Tibial nerve (tissue), 4 donors: ENCODE results near the gene PRSS53. TPM values are rescaled to one million over a fixed set of nuclear protein-coding genes. Genes with fewer than 3 reads are reported as not detected.

ENCODE experiments used
- DNase-seq, 2 donors: peaks; one replicate each; pipeline ENCODE4 v3.0.0-alpha.2; 2019; ENCODE audit warnings: low spot score in 2 of 2
- H3K27ac ChIP-seq, 4 donors: fragments of 200-600 bp; sonication (generic) in 3 of 4; one replicate each; pipeline ENCODE4 v1.5.1; 2017 to 2019; ENCODE audit warnings: mild to moderate bottlenecking in 1 of 4
- H3K27me3 ChIP-seq, 2 donors: fragments of 200-600 bp; sonication (generic) in 1 of 2; one replicate each; pipeline versions ENCODE4 v1.5.1 to v1.6.0; 2017 to 2019
- H3K36me3 ChIP-seq, 3 donors: fragments of 200-600 bp; sonication (generic); one replicate each; pipeline ENCODE4 v1.5.1; 2018 to 2019
- H3K4me1 ChIP-seq, 4 donors: fragments of 200-600 bp; sonication (generic) in 3 of 4; one replicate each; pipeline ENCODE4 v1.5.1; 2017 to 2019
- H3K4me3 ChIP-seq, 4 donors: fragments of 200-600 bp; sonication (generic) in 3 of 4; one replicate each; pipeline ENCODE4 v1.5.1; 2017 to 2019; ENCODE audit warnings: mild to moderate bottlenecking in 1 of 4, moderate library complexity in 1 of 4
- H3K9me3 ChIP-seq, 4 donors: fragments of 200-600 bp; sonication (generic) in 3 of 4; one replicate each; pipeline ENCODE4 v1.5.1; 2017 to 2019
- CTCF ChIP-seq, 5 experiments: fragments of 200-600 bp in 3 of 5; fragments of 450-650 bp in 2 of 5; sonication (generic) in 3 of 5; IDR thresholded peaks; one replicate each; pipeline ENCODE4 v1.5.1; 2016 to 2019; ENCODE audit warnings: antibody characterized with exemption in 5 of 5, mild to moderate bottlenecking in 3 of 5, moderate library complexity in 2 of 5
- EP300 ChIP-seq, 2 donors: sonication (generic); formaldehyde crosslinking; IDR thresholded peaks; one replicate each; pipeline ENCODE4 v1.6.1; 2017; ENCODE audit warnings: antibody characterized with exemption in 2 of 2, mild to moderate bottlenecking in 1 of 2
- POLR2A ChIP-seq, 2 donors: fragments of 450-650 bp; IDR thresholded peaks; one replicate each; pipeline ENCODE4 v1.6.1; 2017; ENCODE audit warnings: antibody characterized with exemption in 2 of 2, mild to moderate bottlenecking in 2 of 2, moderate library complexity in 2 of 2
- WGBS, 2 donors: methylation state at CpG; one replicate each; pipeline ENCODE4 v1.1.5; 2018; 5-methylcytosine and 5-hydroxymethylcytosine counted together
- total RNA-seq, 4 donors: library from RNA; depleted of rRNA; stranded (reverse); fragments of >200 nt; gene quantifications; one replicate each; pipeline ENCODE4 v1.1.0, GENCODE V29; 2016

PRSS53 gene
- total RNA-seq, 4 donors from 2014 or later = 1.3 to 5.4 (median 3.1) TPM

DNA sequence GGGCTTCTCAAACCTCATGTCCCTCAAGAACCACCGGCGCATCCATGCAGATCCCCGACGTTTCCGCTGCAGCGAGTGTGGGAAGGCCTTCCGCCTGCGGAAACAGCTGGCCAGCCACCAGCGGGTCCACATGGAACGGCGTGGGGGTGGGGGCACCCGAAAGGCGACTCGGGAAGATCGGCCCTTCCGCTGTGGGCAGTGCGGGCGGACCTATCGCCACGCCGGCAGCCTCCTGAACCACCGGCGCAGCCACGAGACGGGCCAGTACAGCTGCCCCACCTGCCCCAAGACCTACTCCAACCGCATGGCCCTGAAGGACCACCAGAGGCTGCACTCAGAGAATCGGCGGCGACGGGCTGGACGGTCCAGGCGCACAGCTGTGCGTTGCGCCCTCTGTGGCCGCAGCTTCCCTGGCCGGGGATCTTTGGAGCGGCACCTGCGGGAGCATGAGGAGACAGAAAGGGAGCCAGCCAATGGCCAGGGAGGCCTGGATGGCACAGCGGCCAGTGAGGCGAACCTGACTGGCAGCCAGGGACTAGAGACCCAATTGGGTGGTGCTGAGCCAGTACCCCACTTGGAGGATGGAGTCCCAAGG, 8.6 kb downstream of the PRSS53 start:
- no peak for DNase-seq
- Histone ChIP-seq H3K9me3 (no peaks in the 10 kb centered on the region), H3K4me3 (no peak overlapping the region), H3K27ac (no peak overlapping the region), H3K4me1 (peaks cover 0 to 38% (median 3%) of the 10 kb centered on the region in 4 donors), H3K36me3 (peaks cover 0 to 92% (median 15%) of the 10 kb centered on the region in 3 donors), H3K27me3 (no peaks in the 10 kb centered on the region)
- TF ChIP-seq POLR2A (IDR thresholded peaks at IDR 0.05) (no peak), CTCF (IDR thresholded peaks at IDR 0.05) (no peak), EP300 (IDR thresholded peaks at IDR 0.05) (no peak)
- WGBS, 2 donors = 94 to 95% methylated on average over 27 to 31 of the region's 40 CpGs

DNA sequence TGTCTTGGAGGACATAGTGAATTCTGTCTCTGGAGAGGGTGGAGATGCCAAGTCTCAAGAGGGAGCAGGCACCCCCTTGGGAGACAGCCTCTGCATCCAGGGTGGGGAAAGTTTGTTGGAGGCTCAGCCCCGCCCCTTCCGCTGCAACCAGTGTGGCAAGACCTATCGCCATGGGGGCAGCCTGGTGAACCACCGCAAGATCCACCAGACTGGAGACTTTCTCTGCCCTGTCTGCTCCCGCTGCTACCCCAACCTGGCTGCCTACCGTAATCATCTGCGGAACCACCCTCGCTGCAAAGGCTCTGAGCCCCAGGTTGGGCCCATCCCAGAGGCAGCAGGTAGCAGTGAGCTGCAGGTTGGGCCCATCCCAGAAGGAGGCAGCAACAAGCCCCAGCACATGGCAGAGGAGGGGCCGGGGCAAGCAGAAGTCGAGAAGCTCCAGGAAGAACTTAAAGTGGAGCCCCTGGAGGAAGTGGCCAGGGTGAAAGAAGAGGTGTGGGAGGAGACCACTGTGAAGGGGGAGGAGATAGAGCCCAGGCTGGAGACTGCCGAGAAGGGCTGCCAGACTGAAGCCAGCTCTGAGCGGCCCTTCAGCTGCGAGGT, 9.3 kb downstream of the PRSS53 start:
- TF ChIP-seq EP300 (IDR thresholded peaks at IDR 0.05) (no peak), CTCF (IDR thresholded peaks at IDR 0.05) (no peak), POLR2A (IDR thresholded peaks at IDR 0.05) (no peak)
- DNase-seq = no peak
- Histone ChIP-seq H3K27me3 (no peaks in the 10 kb centered on the region), H3K27ac (no peak overlapping the region), H3K4me1 (peaks cover 0 to 43% (median 8%) of the 10 kb centered on the region in 4 donors), H3K9me3 (no peaks in the 10 kb centered on the region), H3K36me3 (peaks cover 0 to 85% (median 15%) of the 10 kb centered on the region in 3 donors), H3K4me3 (no peak overlapping the region)
- 84 to 92% methylated on average over 13 of the region's 13 CpGs for WGBS, 2 donors

DNA sequence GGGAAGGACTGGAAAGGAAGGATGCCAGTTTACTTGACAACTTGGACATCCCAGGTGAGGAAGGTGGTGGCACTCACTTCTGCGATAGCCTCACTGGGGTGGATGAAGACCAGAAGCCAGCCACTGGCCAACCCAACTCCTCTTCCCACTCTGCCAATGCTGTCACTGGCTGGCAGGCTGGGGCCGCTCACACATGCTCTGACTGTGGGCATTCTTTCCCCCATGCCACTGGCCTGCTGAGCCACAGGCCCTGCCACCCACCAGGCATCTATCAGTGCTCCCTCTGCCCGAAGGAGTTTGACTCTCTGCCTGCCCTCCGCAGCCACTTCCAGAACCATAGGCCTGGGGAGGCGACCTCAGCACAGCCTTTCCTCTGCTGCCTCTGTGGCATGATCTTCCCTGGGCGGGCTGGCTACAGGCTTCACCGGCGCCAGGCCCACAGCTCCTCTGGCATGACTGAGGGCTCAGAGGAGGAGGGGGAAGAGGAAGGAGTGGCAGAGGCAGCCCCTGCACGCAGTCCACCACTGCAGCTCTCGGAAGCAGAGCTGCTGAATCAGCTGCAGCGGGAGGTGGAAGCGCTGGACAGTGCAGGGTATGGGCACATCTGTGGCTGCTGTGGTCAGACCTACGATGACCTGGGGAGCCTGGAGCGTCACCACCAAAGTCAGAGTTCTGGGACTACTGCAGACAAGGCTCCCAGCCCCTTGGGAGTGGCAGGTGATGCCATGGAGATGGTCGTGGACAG, 10.0 kb downstream of the PRSS53 start:
- WGBS, 2 donors = 93 to 95% methylated on average over 14 to 15 of the region's 15 CpGs
- Histone ChIP-seq H3K36me3 (peaks cover 0 to 78% (median 15%) of the 10 kb centered on the region in 3 donors), H3K27me3 (no peaks in the 10 kb centered on the region), H3K27ac (no peak overlapping the region), H3K4me1 (peaks cover 0 to 43% (median 8%) of the 10 kb centered on the region in 4 donors), H3K9me3 (no peaks in the 10 kb centered on the region), H3K4me3 (no peak overlapping the region)
- DNase-seq = no peak
- TF ChIP-seq POLR2A (IDR thresholded peaks at IDR 0.05) (no peak), CTCF (IDR thresholded peaks at IDR 0.05) (no peak), EP300 (IDR thresholded peaks at IDR 0.05) (no peak)

GRCh38 chr16:31077592-31078396, 10.9 kb downstream of the PRSS53 start:
- 90 to 95% methylated on average over 30 of the region's 30 CpGs for WGBS, 2 donors

More at GRCh38 chr16:31077592-31078396, 10.9 kb downstream of the PRSS53 start:
- no peak for TF ChIP-seq EP300 (IDR thresholded peaks at IDR 0.05)
- no peak for TF ChIP-seq POLR2A (IDR thresholded peaks at IDR 0.05)
- no peak for TF ChIP-seq CTCF (IDR thresholded peaks at IDR 0.05)
- no peak overlapping the region for H3K27ac ChIP-seq
- no peaks in the 10 kb centered on the region for H3K27me3 ChIP-seq
- H3K36me3 ChIP-seq = peaks cover 0 to 68% (median 15%) of the 10 kb centered on the region in 3 donors
- H3K9me3 ChIP-seq = no peaks in the 10 kb centered on the region
- no peak for DNase-seq
- H3K4me1 ChIP-seq = peaks cover 0 to 41% (median 9%) of the 10 kb centered on the region in 4 donors
- H3K4me3 ChIP-seq = no peak overlapping the region
